Activated T-helper 2 cell treated with anti-CD3 and anti-CD28 coated beads, Interferon-gamma antibody, Interleukin-2, Interleukin-4, amounts not matched to agents 10 μg/mL and 5 μg/mL and 100 μg/mL, durations not matched to agents 14 hours and 24 hours and 36 hours (primary cell): ENCODE data around the gene CEACAM6. TPM values are rescaled to one million over a fixed set of nuclear protein-coding genes. Genes with fewer than 3 reads are reported as not detected.
"Not testable (repeated sequence)": the region's sequence is repeated elsewhere in the genome, so short reads cannot be mapped to it uniquely, and the experiment has no call there.

Experiments used
- DNase-seq: peaks from one replicate; pipeline ENCODE4 v3.0.0; 2021; ENCODE audit warnings: low spot score
- H3K27ac Mint-ChIP-seq: one replicate; pipeline ENCODE4 v1.8.0; 2021; ENCODE audit warnings: mixed read lengths
- H3K27me3 Mint-ChIP-seq: one replicate; pipeline ENCODE4 v1.8.0; 2021; ENCODE audit warnings: low read depth, mixed read lengths
- H3K36me3 Mint-ChIP-seq: one replicate; pipeline ENCODE4 v1.8.0; 2021; ENCODE audit warnings: low read depth, mixed read lengths
- H3K4me1 Mint-ChIP-seq: one replicate; pipeline ENCODE4 v1.8.0; 2021; ENCODE audit warnings: low read depth, mixed read lengths
- H3K4me3 Mint-ChIP-seq: one replicate; pipeline ENCODE4 v1.8.0; 2021; ENCODE audit warnings: low read depth, mild to moderate bottlenecking, moderate library complexity, mixed read lengths
- H3K9me3 Mint-ChIP-seq: one replicate; pipeline ENCODE4 v1.8.0; 2021; ENCODE audit warnings: mixed read lengths
- intact Hi-C: fragments of 100-400 bp; cut with micrococcal nuclease; formaldehyde crosslinking; loops from one replicate; pipeline ENCODE4 v1.15.1; 2023
- total RNA-seq: library from RNA; stranded (reverse); gene quantifications from 2 replicates; pipeline ENCODE4 v1.2.3, GENCODE V29; 2022

CEACAM6 gene
- total RNA-seq, 1 donor from 2014 or later, result not detected

- no peak overlapping the region for H3K4me3 Mint-ChIP-seq
- intact Hi-C loops, result no loop called here
Measured at GRCh38 chr19:41734156-41734555, 21.2 kb upstream of the CEACAM6 start.

GRCh38 chr19:41734585-41734984 lies 20.7 kb upstream of the CEACAM6 start:
- Mint-ChIP-seq H3K4me3 (no peak overlapping the region), H3K36me3 (no peaks in the 10 kb centered on the region), H3K4me1 (peaks cover 3% of the 10 kb centered on the region), H3K27ac (no peak overlapping the region), H3K27me3 (peaks cover 58% of the 10 kb centered on the region), H3K9me3 (no peaks in the 10 kb centered on the region)
- no peak for DNase-seq
- intact Hi-C loops, result no loop called here

More at GRCh38 chr19:41734156-41734555, 21.2 kb upstream of the CEACAM6 start:
- H3K27ac Mint-ChIP-seq, result no peak overlapping the region
- H3K9me3 Mint-ChIP-seq, result no peaks in the 10 kb centered on the region
- peaks cover 56% of the 10 kb centered on the region for H3K27me3 Mint-ChIP-seq
- H3K36me3 Mint-ChIP-seq, result no peaks in the 10 kb centered on the region
- DNase-seq, result no peak
- peaks cover 3% of the 10 kb centered on the region for H3K4me1 Mint-ChIP-seq

GRCh38 chr19:41735071-41735600 lies 20.2 kb upstream of the CEACAM6 start:
- Mint-ChIP-seq H3K4me3 (no peak overlapping the region), H3K27me3 (peaks cover 63% of the 10 kb centered on the region), H3K9me3 (no peaks in the 10 kb centered on the region), H3K36me3 (no peaks in the 10 kb centered on the region), H3K27ac (no peak overlapping the region), H3K4me1 (peaks cover 8% of the 10 kb centered on the region)
- DNase-seq, result no peak
- intact Hi-C loops, result no loop called here

- peaks cover 20% of the 10 kb centered on the region for H3K4me1 Mint-ChIP-seq
- H3K9me3 Mint-ChIP-seq, result no peaks in the 10 kb centered on the region
- H3K4me3 Mint-ChIP-seq, result no peak overlapping the region
- no peak overlapping the region for H3K27ac Mint-ChIP-seq
- peaks cover 57% of the 10 kb centered on the region for H3K27me3 Mint-ChIP-seq
- intact Hi-C loops, result no loop called here
- H3K36me3 Mint-ChIP-seq, result no peaks in the 10 kb centered on the region
- DNase-seq, result no peak
Measured at GRCh38 chr19:41739361-41739760, 16.0 kb upstream of the CEACAM6 start.

- intact Hi-C loops, result loop anchor here (1.0 kb wide), 1 partner anchor 205 kb away; no protein-coding TSS in a partner anchor
- no peak for DNase-seq
- H3K9me3 Mint-ChIP-seq, result no peaks in the 10 kb centered on the region
- H3K4me1 Mint-ChIP-seq, result peaks cover 18% of the 10 kb centered on the region
- H3K27ac Mint-ChIP-seq, result peak overlapping the region; percentile 51
- no peak overlapping the region for H3K4me3 Mint-ChIP-seq
- no peaks in the 10 kb centered on the region for H3K36me3 Mint-ChIP-seq
- peaks cover 62% of the 10 kb centered on the region for H3K27me3 Mint-ChIP-seq
Measured at GRCh38 chr19:41740415-41741243, 14.7 kb upstream of the CEACAM6 start.

- Mint-ChIP-seq H3K4me3 (no peak overlapping the region), H3K36me3 (no peaks in the 10 kb centered on the region), H3K27ac (peak overlapping the region; percentile 51), H3K27me3 (peaks cover 62% of the 10 kb centered on the region), H3K4me1 (peaks cover 18% of the 10 kb centered on the region), H3K9me3 (no peaks in the 10 kb centered on the region)
- DNase-seq, result no peak
- intact Hi-C loops, result no loop called here
Measured at GRCh38 chr19:41741244-41741554, 14.1 kb upstream of the CEACAM6 start.

GRCh38 chr19:41744850-41745249 lies 10.5 kb upstream of the CEACAM6 start:
- intact Hi-C loops, result loop anchor here (5.0 kb wide), 1 partner anchor 103 kb away; no protein-coding TSS in a partner anchor
- Mint-ChIP-seq H3K4me3 (no peak overlapping the region), H3K9me3 (no peaks in the 10 kb centered on the region), H3K27me3 (peaks cover 62% of the 10 kb centered on the region), H3K27ac (no peak overlapping the region), H3K4me1 (peaks cover 20% of the 10 kb centered on the region), H3K36me3 (no peaks in the 10 kb centered on the region)
- no peak for DNase-seq

GRCh38 chr19:41745756-41746155 lies 9.6 kb upstream of the CEACAM6 start:
- Mint-ChIP-seq H3K4me3 (no peak overlapping the region), H3K27ac (no peak overlapping the region), H3K9me3 (no peaks in the 10 kb centered on the region), H3K36me3 (no peaks in the 10 kb centered on the region), H3K27me3 (peaks cover 61% of the 10 kb centered on the region), H3K4me1 (peaks cover 12% of the 10 kb centered on the region)
- DNase-seq, result no peak
- intact Hi-C loops, result loop anchor here (1.0 to 5.0 kb wide), 2 partner anchors 38 to 103 kb away; no protein-coding TSS in a partner anchor

GRCh38 chr19:41746593-41747227 lies 8.6 kb upstream of the CEACAM6 start:
- H3K4me3 Mint-ChIP-seq, result no peak overlapping the region

GRCh38 chr19:41748012-41748411 lies 7.3 kb upstream of the CEACAM6 start:
- Mint-ChIP-seq H3K9me3 (no peaks in the 10 kb centered on the region), H3K36me3 (no peaks in the 10 kb centered on the region), H3K27me3 (peaks cover 64% of the 10 kb centered on the region), H3K27ac (no peak overlapping the region), H3K4me3 (no peak overlapping the region), H3K4me1 (peaks cover 6% of the 10 kb centered on the region)
- intact Hi-C loops, result loop anchor here (5.0 kb wide), 1 partner anchor 106 kb away; no protein-coding TSS in a partner anchor
- DNase-seq, result no peak

More at GRCh38 chr19:41746593-41747227, 8.6 kb upstream of the CEACAM6 start:
- intact Hi-C loops, result loop anchor here (1.0 to 5.0 kb wide), 2 partner anchors 39 to 104 kb away; no protein-coding TSS in a partner anchor
- peak; percentile 20 for DNase-seq
- Mint-ChIP-seq H3K9me3 (no peaks in the 10 kb centered on the region), H3K27me3 (peaks cover 62% of the 10 kb centered on the region), H3K27ac (no peak overlapping the region), H3K4me1 (peaks cover 6% of the 10 kb centered on the region), H3K36me3 (no peaks in the 10 kb centered on the region)

GRCh38 chr19:41750248-41751134 lies 4.8 kb upstream of the CEACAM6 start:
- H3K36me3 Mint-ChIP-seq, DNase-seq, H3K4me1 Mint-ChIP-seq, H3K27ac Mint-ChIP-seq, H3K9me3 Mint-ChIP-seq, intact Hi-C loops, H3K4me3 Mint-ChIP-seq: not testable (repeated sequence)
- H3K27me3 Mint-ChIP-seq, result peaks cover 50% of the 10 kb centered on the region

- Mint-ChIP-seq H3K36me3 (no peaks in the 10 kb centered on the region), H3K9me3 (no peaks in the 10 kb centered on the region), H3K27ac (no peak overlapping the region), H3K4me1 (peaks cover 5% of the 10 kb centered on the region), H3K27me3 (peaks cover 40% of the 10 kb centered on the region), H3K4me3 (no peak overlapping the region)
- DNase-seq, result peak; percentile 52
- intact Hi-C loops, result loop anchor here (1.0 kb wide), 1 partner anchor 32 kb away; no protein-coding TSS in a partner anchor
Measured at GRCh38 chr19:41753159-41753558, 2.2 kb upstream of the CEACAM6 start.
